ENCODE data around the gene LIMS4.
"Not testable (repeated sequence)": the region's sequence is repeated elsewhere in the genome, so short reads cannot be mapped to it uniquely, and the experiment has no call there.

Gene LIMS4

GRCh38 chr2:110472171-110473058, at the start of gene LIMS4:
LIMS4 (minus strand) TSS chr2:110472816; CDS start chr2:110472778, 38 bp downstream.
- not testable (repeated sequence) for FAIRE-seq

DNA sequence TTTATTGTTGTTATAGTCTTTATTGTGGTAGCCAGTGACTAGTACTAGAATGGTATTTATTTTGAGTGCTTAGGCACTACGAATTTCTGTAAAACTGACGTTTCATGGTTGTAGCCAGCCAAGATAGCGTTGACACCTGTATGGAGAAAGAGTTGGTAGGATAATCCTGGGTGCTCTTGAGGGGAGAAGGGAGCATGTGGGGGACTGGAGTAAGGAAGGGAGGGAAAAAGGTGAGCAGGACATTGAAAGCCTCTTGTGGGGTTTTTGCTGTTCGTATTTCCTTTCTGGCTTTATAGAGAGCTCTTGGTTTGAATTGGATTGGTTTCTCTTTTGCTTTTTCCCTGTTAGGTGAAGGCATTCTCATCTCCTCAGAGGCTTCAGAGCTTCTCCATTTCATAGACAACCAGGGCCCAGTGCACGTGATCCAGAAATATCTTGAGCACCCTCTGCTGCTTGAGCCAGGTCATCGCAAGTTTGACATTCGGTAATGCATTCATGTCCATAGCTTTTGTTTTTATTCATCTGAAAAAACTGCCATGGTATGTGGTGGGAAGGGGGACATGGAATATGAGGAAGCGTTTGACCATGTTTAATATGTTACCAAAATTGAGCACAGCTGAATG, 27.2 kb upstream of the LIMS4 start:
- not testable (repeated sequence) for FAIRE-seq

- FAIRE-seq: not testable (repeated sequence)
Observed at GRCh38 chr2:110496027-110496426, 23.4 kb upstream of the LIMS4 start.

DNA sequence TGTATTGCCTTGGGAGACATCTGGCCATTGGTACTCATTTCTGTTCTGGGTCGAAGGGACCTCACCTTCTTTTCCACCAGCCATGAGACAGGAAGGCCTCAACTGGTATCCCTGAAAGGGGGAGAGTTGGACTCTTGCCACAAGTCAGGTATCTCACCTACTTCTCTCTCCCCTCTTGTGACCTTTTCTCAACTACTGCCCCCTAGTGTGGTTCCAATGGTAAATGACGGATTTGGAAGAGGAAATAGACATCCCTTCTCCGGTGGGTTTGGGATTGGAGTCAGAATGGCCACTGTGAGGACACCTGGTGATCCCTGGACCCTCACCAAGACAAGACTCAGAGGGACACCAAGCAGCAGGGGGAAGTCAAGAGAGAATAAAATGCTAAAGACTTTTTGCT, 21.9 kb upstream of the LIMS4 start:
- not testable (repeated sequence) for FAIRE-seq

DNA sequence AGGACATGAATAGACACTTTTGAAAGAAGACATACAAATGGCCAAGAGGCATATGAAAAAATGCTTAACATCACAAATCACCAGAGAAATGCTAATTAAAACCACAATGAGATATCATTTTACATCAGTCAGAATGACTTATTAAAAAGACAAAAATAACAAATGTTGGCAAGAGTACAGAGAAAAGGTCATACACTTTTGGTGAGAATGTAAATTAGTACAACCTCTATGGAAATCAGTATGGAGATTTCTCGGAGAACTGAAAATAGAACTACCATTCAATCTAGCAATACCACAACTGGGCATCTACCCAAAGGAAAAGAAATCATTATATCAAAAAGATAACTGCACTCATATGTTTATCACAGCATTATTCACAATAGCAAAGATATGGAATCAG, 16.4 kb upstream of the LIMS4 start:
- not testable (repeated sequence) for FAIRE-seq

- FAIRE-seq: not testable (repeated sequence)
Observed at GRCh38 chr2:110482697-110483096, 10.1 kb upstream of the LIMS4 start.

DNA sequence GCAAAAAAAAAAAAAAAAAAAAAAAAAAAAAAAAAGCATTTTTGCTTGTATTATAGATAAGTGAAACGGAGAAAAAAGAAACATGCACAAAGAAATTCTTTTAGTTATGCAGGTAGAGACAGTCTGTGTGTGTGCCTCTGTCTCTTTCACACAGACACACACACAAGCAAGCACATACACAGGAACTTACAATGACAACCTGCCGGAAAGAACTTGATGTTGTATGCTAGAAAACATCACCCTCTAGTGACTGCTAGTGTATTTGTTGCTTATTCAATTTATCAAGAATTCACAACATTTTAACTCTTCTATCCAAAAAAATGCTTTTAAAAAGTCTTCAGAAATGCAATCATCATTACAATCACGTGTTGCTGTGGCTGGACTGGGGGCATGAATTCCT, 8.6 kb upstream of the LIMS4 start:
- FAIRE-seq: not testable (repeated sequence)

DNA sequence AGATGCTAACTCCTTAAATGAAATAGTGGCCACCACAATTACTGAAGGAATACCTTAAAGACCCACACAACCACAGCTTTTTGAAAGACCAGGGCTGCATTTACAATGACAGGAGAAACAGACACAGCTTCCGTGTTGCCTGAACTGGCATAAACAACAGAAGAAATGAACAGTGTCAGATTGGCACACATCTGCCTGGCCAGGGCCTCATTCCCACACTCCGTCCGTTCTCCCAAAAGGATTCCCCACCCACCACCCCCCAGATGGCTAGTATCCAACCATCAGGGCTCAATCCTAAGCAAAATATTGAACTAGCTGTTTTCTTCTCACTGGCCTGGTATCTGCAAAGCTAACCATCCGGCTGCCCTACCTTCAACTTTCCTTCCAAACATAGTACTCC, 7.5 kb upstream of the LIMS4 start:
- not testable (repeated sequence) for FAIRE-seq

DNA sequence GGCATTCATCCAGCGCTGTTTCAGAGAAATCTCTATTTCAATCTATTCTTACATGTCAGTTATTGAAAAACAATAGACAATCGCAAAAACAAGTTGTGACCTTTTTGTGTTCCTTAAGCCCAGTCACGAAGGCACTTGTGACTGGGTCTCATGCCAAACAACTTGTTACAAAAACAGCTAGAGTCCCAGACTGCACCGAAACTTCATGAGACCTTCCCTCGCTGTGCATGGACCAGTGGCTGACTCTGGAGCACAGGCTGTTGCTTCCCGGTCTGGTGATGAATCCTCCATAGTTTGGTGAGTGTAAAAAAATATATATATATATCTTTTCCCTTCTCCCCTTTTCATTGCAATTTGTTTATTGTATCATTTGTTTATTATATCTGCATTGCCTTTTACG, 4.8 kb upstream of the LIMS4 start:
- not testable (repeated sequence) for FAIRE-seq

DNA sequence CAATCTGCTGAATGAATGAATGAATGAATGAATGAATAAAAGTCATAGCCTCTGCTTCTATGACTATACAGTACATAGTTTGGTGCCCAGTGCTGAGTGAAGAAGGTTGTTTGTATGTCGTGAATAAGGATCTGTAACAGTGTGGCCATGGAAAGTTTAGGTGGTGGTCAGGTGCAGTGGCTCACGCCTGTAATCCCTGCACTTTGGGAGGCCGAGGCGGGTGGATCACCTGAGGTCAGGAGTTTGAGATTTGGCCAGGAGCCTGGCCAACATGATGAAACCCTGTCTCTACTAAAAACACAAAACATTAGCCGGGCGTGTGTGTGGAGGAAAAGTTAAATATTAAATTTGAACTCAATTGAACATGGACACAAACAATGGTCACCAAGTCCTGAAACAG, 4.3 kb upstream of the LIMS4 start:
- not testable (repeated sequence) for FAIRE-seq

GRCh38 chr2:110475627-110476359, 3.2 kb upstream of the LIMS4 start:
- FAIRE-seq: not testable (repeated sequence)

DNA sequence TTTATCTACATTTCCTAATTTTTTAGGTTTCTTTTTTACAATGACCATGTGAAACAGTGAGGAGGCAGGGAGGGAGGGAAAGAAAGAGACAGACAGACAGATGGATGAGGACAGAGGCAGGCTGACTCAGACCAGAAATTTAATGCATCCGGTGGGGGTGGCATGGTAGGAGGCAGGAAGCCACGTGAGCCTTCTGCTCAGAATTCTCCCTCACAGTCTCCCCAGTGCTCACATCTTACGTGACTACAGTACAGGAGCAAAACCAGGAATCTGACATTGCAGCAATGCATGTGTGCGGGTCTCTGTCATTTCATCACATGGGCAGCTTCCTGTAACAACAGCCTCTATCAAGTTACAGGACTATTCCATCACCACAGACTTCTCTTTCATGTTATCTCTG, 2.3 kb upstream of the LIMS4 start:
- not testable (repeated sequence) for FAIRE-seq

DNA sequence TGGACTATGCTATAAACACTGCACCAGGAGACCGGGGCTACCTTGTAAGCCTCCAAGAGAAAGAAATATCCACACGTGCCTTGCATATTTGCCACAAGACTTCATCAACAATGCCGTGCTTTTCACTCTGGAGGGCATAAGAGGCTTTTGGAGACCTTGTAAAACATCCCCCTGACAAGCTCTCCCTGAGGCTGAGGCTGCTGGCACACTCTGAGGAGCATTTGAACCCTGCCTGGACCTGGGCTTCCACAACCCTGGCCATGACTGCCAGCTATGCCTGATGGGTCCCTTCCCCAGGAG, 393 bp upstream of the LIMS4 start:
- FAIRE-seq: not testable (repeated sequence)

- not testable (repeated sequence) for FAIRE-seq
Observed at GRCh38 chr2:110468921-110469320, 3.7 kb downstream of the LIMS4 start.

GRCh38 chr2:110465312-110465711, 7.3 kb downstream of the LIMS4 start:
- not testable (repeated sequence) for FAIRE-seq

GRCh38 chr2:110462458-110462857, 10.2 kb downstream of the LIMS4 start:
- not testable (repeated sequence) for FAIRE-seq

GRCh38 chr2:110460318-110460717, 12.3 kb downstream of the LIMS4 start:
- not testable (repeated sequence) for FAIRE-seq

- not testable (repeated sequence) for FAIRE-seq
Observed at GRCh38 chr2:110457214-110457590, 15.4 kb downstream of the LIMS4 start.

DNA sequence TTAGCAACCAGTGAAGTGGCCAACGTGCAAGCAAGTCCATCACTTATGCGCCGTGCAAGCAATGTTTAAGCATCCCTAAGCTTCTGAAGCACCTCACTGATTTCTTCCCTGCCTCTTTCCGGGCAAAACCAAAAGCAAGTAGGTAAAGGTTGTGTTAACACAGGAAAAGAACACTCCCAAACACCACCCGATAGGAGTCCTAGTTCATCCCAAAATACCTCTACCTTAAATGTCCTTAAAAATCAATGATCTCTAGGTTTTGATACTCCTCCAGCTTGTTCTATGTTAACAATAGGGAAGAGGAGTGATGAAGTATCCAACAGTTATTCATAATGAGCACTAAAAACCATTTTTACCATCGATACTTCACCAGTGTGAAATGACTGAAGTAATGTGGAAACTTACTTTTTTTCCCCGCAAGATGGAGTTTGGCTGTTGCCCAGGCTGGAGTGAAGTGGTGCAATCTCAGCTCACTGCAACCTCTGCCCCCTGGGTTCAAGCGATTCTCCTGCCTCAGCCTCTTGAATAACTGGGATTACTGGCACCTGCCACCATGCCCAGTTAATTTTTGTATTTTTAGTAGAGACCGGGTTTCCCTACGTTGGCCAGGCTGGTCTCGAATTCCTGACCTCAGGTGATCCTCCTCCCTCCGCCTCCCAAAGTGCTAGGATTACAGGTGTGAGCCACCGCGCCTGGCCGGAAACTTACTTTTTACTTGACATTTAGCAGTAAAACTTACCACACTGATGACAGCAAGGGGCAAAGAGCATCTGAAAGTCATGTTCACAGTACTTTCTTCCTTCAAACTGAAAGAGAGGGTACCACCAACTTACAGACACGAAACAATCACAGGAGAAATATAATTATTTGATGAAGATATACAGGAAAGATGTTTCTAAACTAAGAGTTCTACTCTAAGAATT, 16.1 kb downstream of the LIMS4 start:
- not testable (repeated sequence) for FAIRE-seq

- FAIRE-seq: not testable (repeated sequence)
Observed at GRCh38 chr2:110455080-110455670, 17.4 kb downstream of the LIMS4 start.

DNA sequence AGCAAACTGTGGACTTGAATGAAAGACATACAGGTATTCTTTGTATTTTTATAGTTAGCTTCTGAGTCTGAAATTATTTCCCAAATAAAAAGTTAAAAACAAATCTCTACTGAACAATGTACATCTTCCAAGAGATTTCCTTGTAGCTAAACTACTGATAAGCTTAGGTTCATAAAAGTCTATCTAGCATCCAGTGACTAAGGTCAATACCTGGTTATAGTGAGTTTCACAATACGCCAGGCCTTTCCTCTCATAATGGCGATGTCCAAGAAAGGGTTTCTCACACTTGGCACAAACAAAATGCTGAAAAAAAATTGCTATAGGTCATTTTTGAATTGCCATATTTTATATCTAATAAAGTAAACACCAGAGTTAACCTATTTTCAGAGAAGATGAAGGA, 21.7 kb downstream of the LIMS4 start:
- FAIRE-seq: not testable (repeated sequence)
